Endothelial cell of umbilical vein (primary cell): ENCODE measurements around the gene TUT1. TPM values are rescaled to one million over a fixed set of nuclear protein-coding genes. Genes with fewer than 3 reads are reported as not detected.

Experiments used
- BruUV-seq: library from RNA; stranded (reverse); fragments of 400-500 nt; replicated peaks from 2 replicates; lab custom pipeline; 2021; lab: Mats Ljungman, UMichigan
- CTCF ChIA-PET: fragments of 300-600, 350-600 bp; sonication (Branson Sonifier 250); formaldehyde crosslinking; loops from one replicate; lab custom pipeline; 2021; ENCODE audit warnings: antibody characterized with exemption, inconsistent platforms; lab: Charles Lee
- POLR2A ChIA-PET: fragments of 300-600, 350-600 bp; sonication (Branson Sonifier 250); formaldehyde crosslinking; loops from one replicate; lab custom pipeline; 2021; ENCODE audit warnings: antibody characterized with exemption, inconsistent platforms; lab: Charles Lee
- DNase-seq: peaks from one replicate; pipeline ENCODE4 v3.0.0-alpha.2; 2011; ENCODE audit warnings: low read depth, low spot score
- FAIRE-seq: peaks from 2 replicates; lab custom pipeline; 2011; peaks lifted over from hg19 to GRCh38; lab: Jason Lieb, UNC
- H2AFZ ChIP-seq: 2 replicates; pipeline ENCODE4 v1.6.0; 2012; ENCODE audit warnings: low read depth, low read length, control low read depth, inconsistent platforms
- H3K27ac ChIP-seq: 2 replicates; pipeline ENCODE4 v1.5.1; 2011; ENCODE audit warnings: low read depth, mild to moderate bottlenecking, control low read depth, low read length, moderate library complexity; ENCODE audit not compliant: insufficient read depth
- H3K27me3 ChIP-seq, 2 experiments: 2 replicates each; pipeline versions ENCODE4 v1.6.0 to v1.6.1; 2011; ENCODE audit warnings: low read length in 2 of 2, mixed read lengths in 1 of 2; ENCODE audit not compliant: control insufficient read depth in 2 of 2, insufficient read depth in 2 of 2
- H3K36me3 ChIP-seq, 2 experiments: 2 replicates in 1 of 2; 3 replicates in 1 of 2; pipeline ENCODE4 v1.5.1; 2011; ENCODE audit warnings: low read length in 2 of 2, mild to moderate bottlenecking in 1 of 2, moderate library complexity in 1 of 2; ENCODE audit not compliant: control insufficient read depth in 2 of 2, insufficient read depth in 2 of 2; ENCODE audit errors: extremely low read depth in 1 of 2
- H3K4me1 ChIP-seq: 3 replicates; pipeline ENCODE4 v1.5.1; 2011; ENCODE audit warnings: mild to moderate bottlenecking, low read length; ENCODE audit not compliant: control insufficient read depth, insufficient read depth; ENCODE audit errors: extremely low read depth
- H3K4me2 ChIP-seq: 2 replicates; pipeline ENCODE4 v1.6.1; 2011; ENCODE audit warnings: low read length, control low read depth, mixed read lengths; ENCODE audit not compliant: insufficient read depth
- H3K4me3 ChIP-seq, 3 experiments: fragments of 200-600 bp in 1 of 3; sonication (generic), shearing (Covaris generic) in 1 of 3; replicated peaks in 1 of 3; 2 replicates each; pipeline ENCODE4 v1.5.1; 2011 to 2016; ENCODE audit warnings: control low read depth in 3 of 3, low read length in 3 of 3, mild to moderate bottlenecking in 2 of 3, inconsistent platforms in 1 of 3, low read depth in 1 of 3, moderate library complexity in 1 of 3; ENCODE audit not compliant: insufficient read depth in 1 of 3
- H3K79me2 ChIP-seq: 2 replicates; pipeline ENCODE4 v1.6.0; 2012; ENCODE audit warnings: low read length, inconsistent platforms; ENCODE audit not compliant: control insufficient read depth, insufficient read depth
- H3K9ac ChIP-seq: replicated peaks from 2 replicates; pipeline ENCODE3; 2011; ENCODE audit warnings: low read length, control low read depth; ENCODE audit not compliant: insufficient read depth; ENCODE audit errors: extremely low read depth
- H3K9me1 ChIP-seq: replicated peaks from 3 replicates; pipeline ENCODE4 v1.6.0; 2011; ENCODE audit warnings: mild to moderate bottlenecking, low read length; ENCODE audit not compliant: control insufficient read depth, insufficient read depth; ENCODE audit errors: extremely low read depth
- H3K9me3 ChIP-seq: replicated peaks from 2 replicates; pipeline ENCODE4 v1.5.1; 2012; ENCODE audit warnings: low read length, inconsistent platforms; ENCODE audit not compliant: control insufficient read depth, insufficient read depth
- H4K20me1 ChIP-seq: replicated peaks from 2 replicates; pipeline ENCODE3; 2011; ENCODE audit warnings: mild to moderate bottlenecking, low read length; ENCODE audit not compliant: control insufficient read depth, insufficient read depth; ENCODE audit errors: extremely low read depth
- GATA2 ChIP-seq: IDR thresholded peaks from 2 replicates; pipeline ENCODE4 v1.7.0; 2011; ENCODE audit warnings: low read depth, mild to moderate bottlenecking, moderate library complexity, mixed read lengths, low read length; ENCODE audit not compliant: insufficient read length, insufficient read depth
- MYC ChIP-seq: IDR thresholded peaks from one replicate; pipeline ENCODE4 v1.6.1; 2011; ENCODE audit warnings: mild to moderate bottlenecking, low read depth, low read length
- POLR2A ChIP-seq: IDR thresholded peaks from 2 replicates; pipeline ENCODE4 v1.6.1; 2012; ENCODE audit warnings: low read depth, mild to moderate bottlenecking, control low read depth, low read length
- dilution Hi-C: fragments of 300-500 bp; cut with MboI; formaldehyde crosslinking; loops from one replicate; pipeline ENCODE4 v1.15.0; 2019; ENCODE audit warnings: low sequenced_read_pairs; ENCODE audit not compliant: extremely low pct_ligation_motif_present
- intact Hi-C: fragments of 100-400 bp; cut with micrococcal nuclease; formaldehyde crosslinking; loops from one replicate; pipeline ENCODE4 v1.10.0; 2022
- polyA plus RNA-seq, 4 experiments: library from polyadenylated mRNA; depleted of rRNA in 3 of 4; stranded (reverse) in 3 of 4; unstranded in 1 of 4; fragments of >200 nt; gene quantifications; 2 replicates each; pipeline versions ENCODE4 v1.2.1 to v1.2.3, GENCODE V29; 2011 to 2012; ENCODE audit warnings: missing spikeins in 1 of 4
- total RNA-seq: library from RNA; stranded (reverse); gene quantifications from 2 replicates; pipeline ENCODE4 v1.2.3, GENCODE V29; 2021
- TF ChIP-seq, protein P1 (sequence below): IDR thresholded peaks from 2 replicates; pipeline ENCODE4 v1.6.1; 2011; ENCODE audit not compliant: insufficient read depth, insufficient read length

The TUT1 gene
- total and polyA plus RNA-seq, 2 donors (not counting 3 experiments of a cell fraction or from before 2014, with no cell fraction given), result 12.7 to 16.9 TPM

DNA sequence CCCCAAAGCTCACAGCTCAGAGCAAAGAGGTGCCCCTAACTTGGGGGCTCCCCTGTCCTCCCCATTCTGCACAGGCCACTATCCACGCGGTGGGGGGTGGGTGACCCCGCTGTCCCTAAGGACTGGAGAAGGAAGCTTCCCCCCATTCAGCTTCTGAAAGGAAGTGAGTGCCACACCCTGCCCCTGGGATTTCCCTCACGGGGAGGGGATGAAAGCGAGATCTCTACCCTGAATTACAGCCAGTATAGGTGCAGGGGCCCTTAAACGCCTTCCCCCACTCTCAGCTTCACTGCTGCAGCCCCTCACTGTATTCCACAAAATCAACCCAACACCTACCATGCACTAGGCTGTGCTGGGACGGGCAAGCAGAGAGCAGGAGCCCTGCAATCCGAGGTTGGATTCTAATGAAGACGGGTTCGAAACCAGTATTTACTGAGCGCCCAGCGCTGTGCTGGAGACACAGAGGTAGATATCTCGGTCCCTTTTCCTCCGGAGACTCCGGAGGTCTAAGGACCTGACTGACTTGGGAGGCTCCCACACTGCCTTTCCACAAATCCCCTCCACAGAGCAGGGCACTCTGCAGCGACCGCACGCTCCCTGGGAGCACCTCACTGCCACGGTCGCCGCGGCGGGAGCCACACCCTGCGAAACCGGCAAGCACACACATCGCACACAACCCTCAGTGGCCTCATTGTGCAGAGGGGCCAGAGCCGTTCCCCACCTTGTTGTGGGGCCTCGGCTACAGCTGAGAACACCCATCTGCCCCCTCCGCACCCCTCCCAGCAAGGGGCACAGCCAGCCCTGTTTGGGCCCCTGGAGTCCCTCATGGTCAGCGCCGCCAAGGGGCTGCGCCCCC lies 46.5 kb downstream of the TUT1 start:
- Histone ChIP-seq H3K9me3 (no peaks in the 10 kb centered on the region), H3K27me3 (no peaks in the 10 kb centered on the region), H3K27ac (peak overlapping the region; percentile 1), H3K36me3 (no peaks in the 10 kb centered on the region), H3K9me1 (no peaks in the 10 kb centered on the region), H3K4me1 (peaks cover 65% of the 10 kb centered on the region), H3K79me2 (peaks cover 67% of the 10 kb centered on the region), H3K9ac (peak overlapping the region; percentile 28), H3K4me3 (peak overlapping the region; percentile 53 to 82 (median 55)), H3K4me2 (peak overlapping the region; percentile 48), H2AFZ (no peak overlapping the region), H4K20me1 (peaks cover 4% of the 10 kb centered on the region)
- TF ChIP-seq, protein P1, sequence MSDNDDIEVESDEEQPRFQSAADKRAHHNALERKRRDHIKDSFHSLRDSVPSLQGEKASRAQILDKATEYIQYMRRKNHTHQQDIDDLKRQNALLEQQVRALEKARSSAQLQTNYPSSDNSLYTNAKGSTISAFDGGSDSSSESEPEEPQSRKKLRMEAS, result no peak
- TF ChIP-seq MYC, result no peak
- peak; percentile 23 for TF ChIP-seq POLR2A
- no peak for TF ChIP-seq GATA2
- DNase-seq, result peak; percentile 29
- dilution Hi-C loops (no loop called here), intact Hi-C loops (loop anchor here (1.0 to 5.0 kb wide), 4 partner anchors 8 to 163 kb away; no protein-coding TSS in a partner anchor)
- ChIA-PET POLR2A (interaction anchor here (0.6 to 1.4 kb wide), 5 partner anchors 9 to 230 kb away, joined by 3 to 7 read pairs (median 4); partner anchors contain the start of genes C11orf98, CSKMT and MTA2), CTCF (interaction anchor here (1.2 to 11.2 kb wide), 6 partner anchors 14 to 150 kb away, joined by 3 to 377 read pairs (median 75); partner anchors contain the start of gene TUT1)
- peak; percentile 72 for FAIRE-seq
- no TSS peak for BruUV-seq
